HK-2 (cell line): ENCODE data around the gene CRISPLD2.
"Not testable (repeated sequence)": the region's sequence is repeated elsewhere in the genome, so short reads cannot be mapped to it uniquely, and the experiment has no call there.

Experiments used
- DNase-seq: peaks from one replicate; pipeline ENCODE4 v3.0.0-alpha.2; 2018; ENCODE audit not compliant: unreplicated experiment

Gene CRISPLD2

DNA sequence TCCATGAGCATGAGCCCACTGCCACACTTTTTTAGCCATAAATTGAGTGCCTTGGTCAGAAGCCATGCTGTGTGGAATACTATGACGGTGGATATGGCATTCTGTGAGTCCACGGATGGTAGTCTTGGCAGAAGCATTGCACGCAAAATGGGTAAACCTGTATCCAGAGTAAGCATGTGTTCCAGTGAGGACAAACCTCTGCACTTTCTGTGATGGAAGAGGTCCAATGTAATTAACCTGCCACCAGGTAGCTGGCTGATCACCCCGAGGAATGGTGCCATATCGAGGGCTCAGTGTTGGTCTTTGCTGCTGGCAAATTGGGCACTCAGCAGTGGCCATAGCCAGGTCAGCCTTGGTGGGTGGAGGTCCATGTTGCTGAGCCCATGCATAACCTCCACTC lies 37.0 kb downstream of the CRISPLD2 start:
- not testable (repeated sequence) for DNase-seq

DNA sequence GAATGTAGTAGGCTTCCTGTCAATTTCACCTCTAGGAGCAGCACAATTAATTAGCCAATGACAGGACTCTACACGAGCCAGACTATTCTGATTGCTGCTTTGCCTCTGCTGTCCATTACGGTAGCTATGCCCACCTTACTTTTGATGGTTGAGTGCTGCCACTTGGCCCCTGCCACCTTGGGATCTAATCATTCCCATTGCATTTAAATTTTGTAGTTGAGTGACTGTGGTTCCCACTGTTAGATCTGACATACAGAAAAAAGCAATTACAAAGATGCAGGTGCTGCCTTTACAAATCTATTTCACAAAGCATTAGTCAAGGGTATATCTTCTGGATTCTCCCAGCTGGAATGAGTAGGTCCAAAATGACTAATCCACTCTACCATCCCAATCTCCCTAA lies 39.9 kb downstream of the CRISPLD2 start:
- DNase-seq, result no peak

DNA sequence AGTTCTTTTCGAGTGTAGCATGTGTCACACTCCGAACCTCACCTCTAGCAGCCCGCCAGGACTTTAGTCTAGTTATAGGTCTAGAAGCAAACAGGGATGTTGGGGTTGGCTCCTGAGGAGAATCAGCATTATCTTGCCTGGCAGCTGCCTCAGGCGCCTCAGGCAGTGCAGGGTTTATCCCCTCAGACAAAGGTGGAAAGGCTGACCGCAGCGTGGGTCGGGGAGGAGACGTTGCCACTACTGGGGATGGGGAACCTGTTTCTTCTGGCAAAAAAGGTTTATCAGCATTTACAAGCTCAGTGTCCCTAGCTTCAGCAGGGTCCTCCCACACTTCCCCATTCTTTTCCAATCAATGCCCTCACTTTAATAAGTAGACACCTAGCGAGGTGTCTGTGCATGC lies 40.6 kb downstream of the CRISPLD2 start:
- no peak for DNase-seq

DNA sequence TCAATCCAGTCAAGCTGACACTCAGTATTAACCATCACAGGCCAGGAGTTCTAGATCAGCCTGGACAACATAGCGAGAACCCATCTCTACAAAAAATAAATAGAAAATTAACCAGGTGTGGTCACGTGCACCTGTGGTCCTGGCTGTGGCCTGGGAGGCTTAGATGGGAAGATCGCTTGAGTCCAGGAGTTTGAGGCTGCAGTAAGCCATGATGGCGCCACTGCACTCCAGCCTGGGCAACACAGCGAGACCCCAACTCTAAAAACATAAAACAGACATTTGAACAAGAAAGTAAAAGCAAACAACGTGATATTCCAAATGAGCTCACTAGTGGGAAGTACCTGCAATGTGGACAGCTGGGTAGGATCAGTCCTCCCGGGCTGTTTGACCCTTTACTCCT lies 41.9 kb downstream of the CRISPLD2 start:
- no peak for DNase-seq

DNA sequence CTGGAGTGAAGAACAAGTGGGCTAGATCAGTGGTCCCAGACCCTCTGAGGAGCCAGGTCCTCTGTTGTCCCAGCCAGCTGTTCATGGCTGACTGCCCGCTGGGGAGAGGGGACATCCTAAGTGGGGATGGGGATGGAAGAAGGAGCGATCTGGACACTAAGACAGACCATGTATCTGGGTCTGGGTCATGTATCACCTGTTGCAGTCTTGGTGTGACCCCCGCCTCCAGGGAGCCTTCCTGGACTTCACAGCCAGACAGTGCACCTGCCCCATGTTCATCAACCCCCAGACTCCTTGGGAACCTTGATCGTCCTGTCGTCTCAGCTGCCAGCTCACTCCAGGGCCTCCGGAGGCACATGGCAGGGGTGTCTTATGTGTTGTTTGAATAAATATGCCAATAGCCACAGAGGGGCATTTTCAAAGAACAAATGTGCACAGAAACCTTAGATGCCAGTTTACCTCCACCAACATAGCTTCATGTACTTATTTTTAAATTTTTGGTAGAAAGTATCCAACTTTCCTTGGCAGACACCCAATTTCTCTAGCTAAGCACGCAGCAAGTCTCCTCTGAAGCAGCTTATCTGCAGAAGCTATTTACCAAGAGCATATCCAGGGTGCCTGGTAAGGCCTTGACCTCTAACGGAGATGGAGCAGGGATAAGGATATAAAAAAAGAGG lies 43.2 kb downstream of the CRISPLD2 start:
- no peak for DNase-seq

DNA sequence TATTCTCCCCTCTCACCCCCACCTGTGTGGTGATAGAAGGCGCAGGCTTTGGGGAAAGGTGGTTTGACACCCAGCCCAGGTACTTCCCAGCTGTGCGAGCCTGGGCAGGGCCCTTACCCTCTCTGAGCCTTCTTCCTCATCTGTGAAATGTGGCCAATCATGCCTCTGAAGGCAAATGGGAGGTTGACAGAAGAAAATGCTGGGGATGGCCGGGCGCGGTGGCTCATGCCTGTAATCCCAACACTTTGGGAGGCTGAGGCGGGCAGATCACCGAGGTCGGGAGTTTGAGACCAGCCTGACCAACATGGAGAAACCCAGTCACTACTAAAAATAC lies 43.7 kb downstream of the CRISPLD2 start:
- no peak for DNase-seq

DNA sequence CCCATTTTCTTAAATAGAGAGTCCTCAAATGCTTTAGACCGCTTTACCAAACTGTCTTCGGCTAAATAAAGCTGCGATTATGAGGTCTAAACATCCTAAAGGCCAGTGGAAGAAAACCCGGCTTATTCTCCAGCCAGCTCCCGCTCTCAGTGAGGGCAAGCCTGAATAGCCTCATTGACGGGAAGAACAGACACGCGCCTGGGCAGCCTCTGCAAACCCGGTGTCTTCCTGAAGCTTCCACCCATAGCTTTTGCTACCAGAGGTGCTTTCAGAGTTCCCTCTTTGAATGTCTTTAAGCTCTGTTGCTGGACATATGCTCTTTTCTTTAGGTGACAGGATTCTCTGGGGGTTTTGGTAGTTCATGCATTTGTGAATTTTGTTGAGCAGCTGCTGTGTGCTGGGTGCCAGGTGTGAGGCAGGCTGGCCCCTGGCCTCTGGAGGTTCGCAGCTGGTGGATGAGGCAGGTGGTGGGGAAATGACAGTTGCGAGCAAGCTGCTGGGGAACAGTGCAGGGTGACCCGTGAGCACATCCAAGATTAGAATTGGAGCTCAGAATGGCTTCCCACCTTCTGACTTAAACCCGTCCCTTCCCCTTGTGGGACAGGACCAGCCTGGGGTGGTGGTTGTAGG lies 44.7 kb downstream of the CRISPLD2 start:
- no peak for DNase-seq

DNA sequence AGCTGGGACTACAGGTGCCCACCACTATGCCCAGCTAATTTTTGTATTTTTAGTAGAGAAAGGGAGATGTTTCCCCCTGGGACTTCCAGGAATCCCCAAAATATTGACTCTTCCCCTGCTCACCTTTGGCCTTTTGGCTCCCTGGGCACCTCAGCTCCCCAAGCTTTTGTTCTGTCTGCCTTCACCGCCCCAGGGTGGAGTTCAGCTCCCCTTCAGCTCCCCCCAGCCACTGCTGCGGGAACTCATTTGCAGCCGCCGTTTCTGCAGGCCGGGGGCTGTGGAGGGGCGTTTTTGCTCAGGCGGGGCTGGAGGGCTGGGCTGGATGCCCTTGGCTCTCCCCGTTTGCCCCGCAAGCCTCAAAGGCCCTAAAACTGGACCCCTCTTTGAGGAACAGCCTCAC lies 47.9 kb downstream of the CRISPLD2 start:
- no peak for DNase-seq

DNA sequence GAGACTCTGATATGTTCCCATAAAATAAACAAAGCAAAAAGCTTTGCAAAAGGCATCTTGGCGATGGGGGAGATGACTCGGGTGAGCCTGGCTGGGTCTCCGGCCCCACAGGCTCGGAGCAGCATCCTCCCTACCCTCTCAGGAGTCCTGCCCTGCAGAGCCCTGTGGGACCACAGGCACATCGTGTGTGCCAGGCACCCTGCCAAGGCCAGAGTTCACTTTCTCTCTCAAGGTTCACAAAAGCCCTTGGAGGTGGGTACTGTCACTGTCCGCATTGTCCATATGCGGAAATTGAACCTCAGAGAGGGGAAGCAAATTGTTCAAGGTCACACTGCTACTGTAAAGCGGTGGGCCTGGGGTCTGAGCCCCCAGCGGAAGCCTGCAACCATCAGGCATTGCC lies 48.5 kb downstream of the CRISPLD2 start:
- DNase-seq, result no peak

DNA sequence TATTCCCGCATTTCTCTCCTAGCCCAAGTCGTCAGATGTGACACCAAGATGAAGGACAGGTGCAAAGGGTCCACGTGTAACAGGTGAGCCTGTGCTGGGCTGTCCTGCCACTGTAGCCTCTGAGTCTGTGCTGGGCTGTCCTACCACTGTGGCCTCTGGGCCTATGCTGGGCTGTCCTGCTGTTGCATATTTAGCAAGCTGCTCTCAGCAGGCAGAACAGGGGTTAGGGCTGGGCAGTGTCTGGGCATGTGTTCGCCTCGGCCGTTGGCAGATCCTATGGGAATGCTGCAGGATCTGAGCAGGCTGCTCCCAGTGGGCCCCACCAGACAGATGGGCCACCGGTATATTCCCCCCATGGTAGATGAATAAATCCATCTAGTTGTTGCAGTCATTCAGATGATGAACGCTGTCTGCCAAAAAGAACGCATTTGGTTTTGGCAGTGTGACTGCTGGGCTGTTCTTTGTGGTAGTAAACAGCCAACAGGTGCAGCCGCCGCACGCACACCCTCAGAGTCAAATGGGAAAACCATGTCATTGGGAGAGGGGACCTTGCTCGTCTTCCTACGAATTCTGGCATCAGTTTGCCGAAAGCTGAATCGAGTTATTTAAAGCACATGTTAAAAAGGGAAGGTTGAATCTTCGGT lies 49.2 kb downstream of the CRISPLD2 start:
- no peak for DNase-seq

DNA sequence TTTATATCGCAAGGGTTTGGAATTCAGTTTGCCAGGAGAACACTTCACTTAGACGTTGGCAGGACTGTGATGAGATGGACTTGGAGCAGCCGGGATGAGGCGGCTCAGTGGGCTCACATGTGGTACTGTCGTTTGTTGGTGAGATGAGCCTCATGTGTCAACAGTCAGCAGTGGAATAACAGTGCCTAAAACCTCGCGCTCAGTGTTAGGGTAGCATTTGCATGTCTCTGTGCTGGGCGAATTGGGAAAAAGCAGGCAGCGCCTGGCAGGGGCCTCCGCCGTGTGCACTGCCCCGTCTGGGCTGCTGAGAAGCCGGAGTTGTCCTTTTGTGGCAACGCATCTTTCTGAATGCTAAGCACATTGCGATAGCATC lies 49.7 kb downstream of the CRISPLD2 start:
- no peak for DNase-seq

DNA sequence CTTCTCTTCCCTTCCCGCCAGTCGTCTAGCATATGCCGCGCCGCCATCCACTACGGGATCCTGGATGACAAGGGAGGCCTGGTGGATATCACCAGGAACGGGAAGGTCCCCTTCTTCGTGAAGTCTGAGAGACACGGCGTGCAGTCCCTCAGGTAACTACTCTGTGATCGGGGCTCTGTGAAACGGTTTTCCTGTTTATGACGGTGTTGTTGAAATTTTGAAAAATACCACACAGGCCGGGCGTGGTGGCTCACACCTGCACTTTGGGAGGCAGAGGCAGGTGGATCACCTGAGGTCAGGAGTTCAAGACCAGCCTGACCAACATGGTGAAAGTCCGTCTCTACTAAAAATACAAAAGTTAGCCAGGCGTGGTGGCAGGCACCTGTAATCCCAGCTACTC lies 53.2 kb downstream of the CRISPLD2 start:
- DNase-seq, result not testable (repeated sequence)

DNA sequence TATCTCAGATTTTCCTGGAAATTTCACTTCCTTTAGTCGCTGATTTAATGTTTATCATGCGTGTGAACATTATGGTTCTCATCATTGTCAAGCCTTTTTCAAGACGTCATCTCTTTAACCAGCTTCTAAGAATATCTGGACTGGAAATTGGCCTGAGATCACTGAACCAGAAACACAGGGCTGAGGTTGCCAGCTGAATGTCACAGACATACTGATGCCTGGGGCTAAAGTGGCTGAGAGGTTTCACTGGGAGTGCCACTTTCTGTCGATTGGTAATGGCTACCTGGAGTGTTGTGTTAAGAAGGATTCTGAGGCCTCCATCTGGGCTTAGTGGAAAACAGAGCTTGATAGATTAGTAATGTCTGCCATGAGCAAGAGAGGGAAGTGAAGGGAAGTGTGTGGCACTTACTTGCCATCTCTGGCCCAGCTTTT lies 54.2 kb downstream of the CRISPLD2 start:
- DNase-seq, result no peak

DNA sequence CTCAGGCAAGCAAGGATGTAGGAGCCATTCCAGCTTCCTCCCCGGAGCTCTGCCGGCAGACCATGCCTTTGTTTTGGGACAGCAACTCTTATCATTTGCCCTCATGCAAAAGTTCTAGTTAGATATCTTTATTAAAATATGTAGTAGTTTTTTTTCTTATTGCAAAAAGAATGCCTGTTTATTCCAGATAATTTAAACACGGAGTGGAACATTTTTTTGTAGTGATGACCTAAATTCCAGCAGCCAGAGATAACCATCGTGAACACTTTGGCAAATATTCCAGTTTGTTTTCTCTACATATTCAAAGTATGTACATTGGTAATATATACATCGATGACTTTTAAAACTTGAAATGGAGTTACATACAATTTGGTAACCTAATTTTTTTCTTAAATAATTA lies 54.8 kb downstream of the CRISPLD2 start:
- no peak for DNase-seq

DNA sequence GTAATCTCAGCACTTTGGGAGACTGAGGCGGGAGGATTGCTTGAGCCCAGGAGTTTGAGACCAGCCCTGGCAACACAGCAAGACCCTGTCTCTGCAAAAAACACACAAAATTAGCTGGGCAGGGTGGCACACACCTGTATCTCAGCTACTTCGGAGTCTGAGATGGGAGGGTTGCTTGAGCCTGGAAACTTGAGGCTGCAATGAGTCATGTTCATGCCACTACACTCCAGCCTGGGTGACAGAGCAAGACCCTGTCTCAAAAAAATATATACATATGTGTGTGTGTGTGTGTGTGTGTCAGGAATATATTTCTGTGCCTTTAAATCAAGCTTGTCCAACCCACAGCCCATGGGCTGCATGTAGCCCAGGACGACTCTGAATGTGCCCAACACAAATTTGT lies 55.2 kb downstream of the CRISPLD2 start:
- no peak for DNase-seq

DNA sequence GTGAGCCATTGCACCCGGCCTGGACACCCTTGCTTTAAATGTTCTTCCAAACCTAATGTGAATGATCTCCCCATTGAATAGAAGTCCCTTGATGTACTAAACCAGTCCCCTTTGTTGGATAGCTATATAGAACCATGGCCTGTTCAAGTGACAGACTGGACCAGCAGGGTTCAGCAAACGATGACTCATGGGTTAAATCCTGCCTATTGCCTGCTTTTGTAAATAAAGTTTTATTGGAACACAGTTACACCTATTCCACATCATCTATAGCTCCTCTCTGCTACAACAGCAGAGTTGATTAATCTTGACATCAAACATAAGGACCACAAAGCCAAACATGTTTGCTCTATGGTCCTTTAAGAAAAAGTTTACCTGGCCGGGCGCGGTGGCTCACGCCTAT lies 56.1 kb downstream of the CRISPLD2 start:
- DNase-seq, result no peak

DNA sequence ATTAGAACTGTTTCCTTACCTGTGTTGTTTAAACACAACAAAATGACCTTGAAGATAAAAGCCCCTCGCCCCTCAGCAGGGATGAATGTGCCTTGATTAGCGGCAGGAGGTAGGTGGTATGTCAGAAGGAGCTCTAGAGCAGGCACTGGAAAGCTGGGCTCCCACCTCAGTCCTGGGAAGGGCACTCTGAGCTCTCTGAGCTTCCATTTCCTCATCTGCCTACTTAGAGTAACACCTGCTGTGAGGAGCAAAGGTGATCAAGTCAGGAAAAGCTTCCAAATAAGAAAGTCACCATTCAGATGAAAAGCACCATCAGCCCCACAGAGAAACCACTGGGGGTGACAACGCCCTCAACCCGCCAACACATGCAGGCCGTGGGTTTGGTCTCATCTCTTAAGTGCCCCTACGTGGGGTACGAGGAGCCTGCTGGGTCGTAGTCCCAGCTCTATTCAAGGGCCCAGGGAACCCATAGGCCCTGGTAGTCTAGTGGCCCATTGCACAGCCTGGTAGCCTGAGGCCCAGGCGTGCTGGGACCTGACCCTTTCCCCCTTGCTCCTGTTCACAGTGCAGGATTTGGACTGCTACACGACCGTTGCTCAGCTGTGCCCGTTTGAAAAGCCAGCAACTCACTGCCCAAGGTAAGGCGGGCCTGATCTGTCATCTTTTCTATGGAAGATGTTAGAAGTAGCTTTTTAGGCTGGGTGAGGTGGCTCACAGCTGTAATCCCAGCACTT lies 57.3 kb downstream of the CRISPLD2 start:
- DNase-seq, result no peak

DNA sequence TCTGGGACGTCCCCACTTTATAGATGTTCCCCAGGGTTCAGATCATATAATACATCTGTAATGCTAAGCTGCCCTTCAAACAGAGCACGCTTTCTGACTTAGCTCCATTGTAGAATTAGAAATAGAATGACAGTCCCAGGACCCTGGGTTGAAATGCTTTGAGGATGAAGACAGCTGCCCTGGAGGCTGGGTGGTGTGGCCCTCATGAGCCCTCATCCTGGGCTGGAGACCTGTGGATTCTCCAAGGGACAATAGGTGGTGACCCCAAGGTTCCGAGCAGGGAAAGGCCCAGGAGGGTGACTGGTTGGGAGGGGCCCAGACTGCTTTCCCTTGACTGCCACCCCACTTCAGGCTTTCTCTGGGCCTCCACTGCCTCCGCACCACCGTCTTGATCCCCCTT lies 59.0 kb downstream of the CRISPLD2 start:
- DNase-seq, result no peak

DNA sequence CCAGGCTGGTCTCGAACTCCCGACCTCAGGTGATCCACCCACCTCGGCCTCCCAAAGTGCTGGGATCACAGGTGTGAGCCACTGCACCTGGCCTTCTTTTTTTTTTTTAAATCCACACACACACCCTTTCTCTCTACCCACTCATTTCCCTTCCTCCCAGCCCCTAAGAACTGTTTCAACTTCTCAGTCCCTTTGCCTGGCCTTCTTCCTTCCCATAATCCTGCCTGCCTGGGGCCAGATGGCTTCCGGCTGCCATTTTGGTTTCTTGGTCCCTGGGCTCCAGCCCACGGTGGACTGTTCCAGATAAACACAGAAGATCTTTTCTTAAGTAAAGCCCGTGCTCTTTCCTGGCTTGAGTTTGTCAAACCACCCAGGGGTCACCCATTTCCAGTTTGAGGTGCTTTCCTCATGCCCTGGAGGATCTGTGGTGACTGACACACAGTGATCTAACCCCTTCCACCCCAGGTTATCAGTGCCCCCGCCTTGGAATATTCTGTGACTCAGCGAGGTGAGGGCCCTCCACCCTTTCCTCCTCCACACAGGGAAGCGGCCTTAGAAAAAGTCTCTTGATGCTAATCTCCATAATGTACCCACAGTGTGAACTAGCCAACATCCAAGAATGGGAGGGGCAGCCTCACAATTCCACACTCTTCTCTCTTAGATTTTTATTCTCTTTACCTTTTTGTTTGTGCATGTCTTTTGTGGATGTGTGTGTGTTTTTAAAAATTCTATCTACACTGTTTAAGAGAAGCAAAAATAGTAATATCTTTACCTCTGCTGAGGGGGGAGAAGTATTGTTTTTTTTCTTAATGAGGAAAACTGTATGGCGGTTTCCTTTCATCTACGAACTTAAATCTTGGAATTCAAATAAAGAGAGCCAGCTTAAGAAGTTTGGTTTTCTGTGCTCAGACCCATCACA lies 60.0 kb downstream of the CRISPLD2 start:
- peak; percentile 39 for DNase-seq

DNA sequence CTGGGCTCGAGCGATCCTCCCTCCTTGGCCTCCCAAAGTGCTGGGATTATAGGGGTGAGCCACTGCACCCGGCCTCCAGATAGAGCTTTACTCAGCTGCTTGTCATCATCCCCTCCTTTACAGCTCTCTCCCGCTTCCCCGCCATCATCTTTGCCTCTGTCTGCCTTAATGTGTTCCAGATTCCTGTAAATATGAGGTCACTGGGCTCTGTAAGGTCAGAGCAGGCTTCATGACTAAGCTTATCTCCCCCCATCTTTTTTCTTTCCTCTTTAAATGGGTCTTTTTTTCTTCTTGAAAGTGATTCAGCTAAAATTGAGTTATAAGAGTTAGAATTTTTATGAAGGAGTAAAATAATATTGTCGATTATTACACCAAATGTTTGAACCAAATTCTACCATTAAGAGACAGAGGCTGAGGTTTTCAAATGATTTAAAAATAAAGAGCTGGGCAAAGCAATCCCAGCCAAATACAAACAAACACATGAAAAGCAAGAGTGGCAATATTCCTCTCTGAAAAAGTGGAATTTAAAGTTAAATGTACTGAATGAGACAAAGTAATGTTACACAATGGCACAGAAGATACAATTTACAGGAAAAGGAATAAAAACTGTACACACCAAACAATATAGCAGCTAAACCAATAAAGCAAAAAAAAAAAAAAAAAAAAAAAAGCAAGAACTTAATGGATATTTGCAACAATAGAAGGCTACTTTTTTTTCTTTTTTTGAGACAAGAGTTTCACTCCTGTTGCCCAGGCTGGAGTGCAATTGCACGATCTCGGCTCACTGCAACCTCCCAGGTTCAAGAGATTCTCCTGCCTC lies 62.1 kb downstream of the CRISPLD2 start:
- DNase-seq, result peak; percentile 64

DNA sequence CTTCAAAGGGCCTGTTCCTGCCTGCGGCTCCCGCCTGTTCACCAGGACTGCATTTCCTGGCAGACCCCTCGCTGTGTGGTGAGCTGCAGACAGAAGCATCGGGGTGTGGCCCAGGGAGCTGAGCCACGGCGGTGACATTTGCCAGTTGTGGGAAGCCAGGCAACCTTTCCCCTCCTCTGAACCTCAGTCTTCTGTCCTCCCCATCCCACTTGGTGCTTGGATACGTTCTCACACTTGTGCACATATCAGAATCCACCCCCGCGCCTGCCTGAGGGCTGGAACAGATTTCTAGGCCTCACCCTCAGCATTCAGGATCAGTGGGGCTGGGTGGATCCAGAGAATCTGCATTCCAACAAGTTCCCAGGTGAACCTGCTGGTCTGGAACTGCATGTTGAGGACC lies 63.5 kb downstream of the CRISPLD2 start:
- no peak for DNase-seq
